HG03439 (cell line): ENCODE results near the gene SCLT1.

Source experiments
- ATAC-seq: cut with Tn5 transposase; IDR thresholded peaks from one replicate; pipeline ENCODE4 v1.9.1; 2021; ENCODE audit warnings: mild to moderate bottlenecking, moderate library complexity; ENCODE audit not compliant: unreplicated experiment

The SCLT1 gene

GRCh38 chr4:128847082-128847724 lies 246.1 kb downstream of the SCLT1 start:
- ATAC-seq: no peak

GRCh38 chr4:128846063-128846462 lies 247.3 kb downstream of the SCLT1 start:
- no peak for ATAC-seq

- no peak for ATAC-seq
Measured at GRCh38 chr4:128844931-128845330, 248.4 kb downstream of the SCLT1 start.

DNA sequence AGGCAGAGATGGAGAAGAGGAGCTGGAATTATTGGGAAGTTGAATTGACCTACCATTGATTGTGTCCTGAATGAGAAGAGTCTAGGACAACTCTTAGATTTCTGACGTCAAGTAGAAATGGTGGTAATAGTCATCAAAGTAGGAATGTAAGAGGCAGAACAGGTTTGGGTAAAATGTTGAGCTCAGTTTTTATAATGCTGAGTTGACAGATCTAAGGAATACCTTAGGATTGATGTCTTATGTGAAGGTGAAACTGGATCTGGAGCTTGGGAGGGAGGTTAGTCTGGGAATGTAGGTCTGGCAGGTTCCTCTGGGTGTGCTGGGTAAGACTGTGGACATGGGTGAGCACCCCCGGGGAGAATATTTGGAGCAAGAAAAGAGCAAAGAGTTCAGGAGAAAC lies 251.9 kb downstream of the SCLT1 start:
- ATAC-seq: no peak

DNA sequence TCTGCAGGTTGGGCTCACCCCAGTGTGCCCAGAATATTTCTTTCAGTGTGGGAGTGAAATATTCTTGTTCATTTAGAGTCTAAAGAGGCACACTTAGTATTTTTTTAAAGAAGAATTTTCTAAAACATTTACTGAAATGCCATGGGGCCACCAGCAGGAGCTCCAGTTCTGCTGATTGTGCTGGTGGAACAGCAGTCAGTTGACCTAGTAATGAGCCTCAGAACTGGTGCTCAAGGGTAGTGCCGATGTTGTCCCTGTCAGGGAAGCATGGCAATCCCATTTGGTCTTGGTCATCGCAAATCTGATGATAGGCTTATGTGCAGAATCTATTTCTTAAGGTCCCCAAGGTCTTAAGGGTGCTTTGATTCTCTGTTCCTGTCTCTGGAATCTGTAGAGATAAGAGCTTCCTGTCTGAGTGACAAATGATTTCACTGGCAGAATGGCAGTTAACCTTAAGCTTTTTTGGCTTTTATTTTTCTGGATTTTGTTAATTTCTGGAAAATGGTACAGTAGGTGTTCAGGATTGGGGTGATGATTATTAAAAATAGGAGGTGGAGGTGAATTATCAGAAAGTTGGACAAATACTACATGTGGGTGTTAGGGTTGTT lies 252.5 kb downstream of the SCLT1 start:
- no peak for ATAC-seq

- ATAC-seq: no peak
Measured at GRCh38 chr4:128837679-128838078, 255.7 kb downstream of the SCLT1 start.

DNA sequence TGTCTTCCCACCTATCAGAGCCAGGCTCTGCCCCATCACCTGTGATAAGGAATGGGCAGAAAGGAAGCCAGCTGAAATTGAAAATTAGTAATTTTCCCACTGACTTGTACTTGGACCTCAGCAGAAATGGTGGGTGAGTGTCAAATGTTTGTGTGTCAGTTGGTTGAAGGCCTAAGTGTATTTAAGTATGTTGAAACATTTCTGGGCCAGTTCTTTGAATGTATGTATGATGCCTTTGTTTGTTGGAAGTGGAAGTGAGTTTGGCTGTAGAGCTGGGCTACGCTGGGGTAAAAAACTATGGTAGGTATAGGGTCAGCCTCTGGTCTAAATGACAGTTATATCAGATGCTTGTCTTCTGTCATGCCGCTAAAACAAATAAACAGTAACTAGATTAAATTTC lies 256.1 kb downstream of the SCLT1 start:
- no peak for ATAC-seq

GRCh38 chr4:128835498-128836222 lies 257.7 kb downstream of the SCLT1 start:
- ATAC-seq: no peak
